Brain microvascular endothelial cell (primary cell): ENCODE data around the gene SSRP1.

ENCODE experiments used
- DNase-seq: peaks from one replicate; pipeline ENCODE4 v3.0.0-alpha.2; 2020
- H3K27ac ChIP-seq: fragments of 250-450 bp; sonication (Bioruptor Pico); 2 replicates; pipeline ENCODE4 v1.5.1; 2020; ENCODE audit warnings: mild to moderate bottlenecking, moderate library complexity
- H3K27me3 ChIP-seq: fragments of 250-450 bp; sonication (Bioruptor Pico); replicated peaks from 2 replicates; pipeline ENCODE4 v1.5.1; 2020; ENCODE audit warnings: mild to moderate bottlenecking
- H3K36me3 ChIP-seq: fragments of 250-450 bp; sonication (Bioruptor Pico); replicated peaks from 2 replicates; pipeline ENCODE4 v1.5.1; 2020; ENCODE audit warnings: mild to moderate bottlenecking
- H3K4me3 ChIP-seq: 2 replicates; pipeline ENCODE4 v1.5.1; 2011; ENCODE audit warnings: low read depth, mild to moderate bottlenecking, control low read depth, low read length, moderate library complexity
- in situ Hi-C: cut with HindIII; loops from 2 replicates; pipeline ENCODE4 v1.10.0; 2017; ENCODE audit warnings: low sequenced_read_pairs, low pct_ligation_motif_present
- TF ChIP-seq, protein P1 (sequence below): IDR thresholded peaks from 2 replicates; pipeline ENCODE4 v1.5.1; 2011; ENCODE audit warnings: low read depth, mild to moderate bottlenecking, moderate library complexity, low read length, control low read depth, inconsistent platforms; ENCODE audit errors: missing control alignments

Gene SSRP1

DNA sequence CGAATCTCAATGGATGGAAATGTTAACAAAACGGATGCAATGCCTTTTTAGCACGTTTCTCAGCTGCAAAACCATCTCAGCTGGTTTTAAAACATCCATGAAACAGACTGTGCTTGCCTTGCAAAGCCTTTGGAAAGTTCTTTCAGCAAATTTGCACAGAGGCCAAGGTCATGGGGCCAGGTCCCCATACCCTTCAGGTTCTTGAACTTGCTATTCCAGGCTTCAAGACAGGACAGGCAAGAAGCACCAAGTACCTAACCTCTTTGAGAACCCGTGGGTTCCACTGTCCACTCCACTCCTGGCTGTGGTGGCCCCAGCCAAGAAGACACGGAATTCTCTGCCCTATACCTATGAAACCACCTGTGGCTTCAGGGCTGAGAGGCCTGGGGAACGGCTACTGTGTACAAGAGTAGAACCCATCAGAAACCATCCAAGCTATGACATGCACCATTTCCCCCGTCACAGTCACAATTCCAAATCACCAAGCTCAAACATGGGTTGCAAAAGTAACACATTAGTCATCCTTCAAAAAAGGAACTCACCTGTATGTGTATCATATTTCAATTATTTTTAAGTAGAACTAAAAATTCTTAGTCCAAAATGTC lies 27.9 kb downstream of the SSRP1 start:
- peaks cover 55% of the 10 kb centered on the region for H3K36me3 ChIP-seq
- TF ChIP-seq, protein P1, sequence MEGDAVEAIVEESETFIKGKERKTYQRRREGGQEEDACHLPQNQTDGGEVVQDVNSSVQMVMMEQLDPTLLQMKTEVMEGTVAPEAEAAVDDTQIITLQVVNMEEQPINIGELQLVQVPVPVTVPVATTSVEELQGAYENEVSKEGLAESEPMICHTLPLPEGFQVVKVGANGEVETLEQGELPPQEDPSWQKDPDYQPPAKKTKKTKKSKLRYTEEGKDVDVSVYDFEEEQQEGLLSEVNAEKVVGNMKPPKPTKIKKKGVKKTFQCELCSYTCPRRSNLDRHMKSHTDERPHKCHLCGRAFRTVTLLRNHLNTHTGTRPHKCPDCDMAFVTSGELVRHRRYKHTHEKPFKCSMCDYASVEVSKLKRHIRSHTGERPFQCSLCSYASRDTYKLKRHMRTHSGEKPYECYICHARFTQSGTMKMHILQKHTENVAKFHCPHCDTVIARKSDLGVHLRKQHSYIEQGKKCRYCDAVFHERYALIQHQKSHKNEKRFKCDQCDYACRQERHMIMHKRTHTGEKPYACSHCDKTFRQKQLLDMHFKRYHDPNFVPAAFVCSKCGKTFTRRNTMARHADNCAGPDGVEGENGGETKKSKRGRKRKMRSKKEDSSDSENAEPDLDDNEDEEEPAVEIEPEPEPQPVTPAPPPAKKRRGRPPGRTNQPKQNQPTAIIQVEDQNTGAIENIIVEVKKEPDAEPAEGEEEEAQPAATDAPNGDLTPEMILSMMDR, result no peak
- in situ Hi-C loops, result no loop called here
- no peak overlapping the region for H3K27ac ChIP-seq
- no peaks in the 10 kb centered on the region for H3K27me3 ChIP-seq
- no peak for DNase-seq
- H3K4me3 ChIP-seq, result no peak overlapping the region

GRCh38 chr11:57306940-57307565 lies 28.6 kb downstream of the SSRP1 start:
- H3K27ac ChIP-seq, result no peak overlapping the region
- peaks cover 55% of the 10 kb centered on the region for H3K36me3 ChIP-seq
- no peak for DNase-seq
- H3K4me3 ChIP-seq, result no peak overlapping the region
- in situ Hi-C loops, result no loop called here
- TF ChIP-seq, protein P1, result no peak
- no peaks in the 10 kb centered on the region for H3K27me3 ChIP-seq

DNA sequence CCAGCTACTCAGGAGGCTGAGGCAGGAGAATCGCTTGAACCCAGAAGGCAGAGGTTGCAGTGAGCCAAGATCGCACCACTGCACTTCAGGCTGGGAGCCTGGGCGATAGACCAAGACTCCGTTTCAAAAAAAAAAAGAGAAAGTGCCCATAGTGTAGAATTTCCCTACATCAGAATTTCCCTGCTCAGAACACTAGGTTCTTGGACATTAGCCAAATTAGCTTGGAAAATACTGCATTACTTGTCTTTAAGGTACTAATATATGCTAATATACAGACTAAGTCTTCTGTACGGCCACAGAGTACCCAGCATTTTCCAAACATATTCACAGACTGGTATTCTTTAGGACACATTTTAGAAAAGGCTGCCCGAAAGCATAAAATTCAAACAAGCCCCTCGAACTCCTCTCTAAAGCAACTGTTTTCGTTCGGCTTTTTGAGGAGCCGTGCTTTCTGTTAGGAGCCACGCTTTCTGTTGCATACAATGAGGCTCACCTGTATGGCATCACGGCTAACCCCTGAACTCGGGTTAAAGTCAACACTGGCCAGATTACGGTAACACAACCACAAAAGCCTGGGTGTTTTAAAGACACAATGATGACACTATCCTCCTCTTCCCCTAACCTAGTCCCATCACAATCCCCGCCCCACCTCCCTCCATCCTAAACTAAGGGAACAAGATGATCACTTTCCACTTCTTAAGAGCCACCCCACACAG lies 29.4 kb downstream of the SSRP1 start:
- H3K27me3 ChIP-seq, result no peaks in the 10 kb centered on the region
- TF ChIP-seq, protein P1, result no peak
- no peak overlapping the region for H3K27ac ChIP-seq
- no peak for DNase-seq
- in situ Hi-C loops, result no loop called here
- H3K4me3 ChIP-seq, result no peak overlapping the region
- H3K36me3 ChIP-seq, result peaks cover 59% of the 10 kb centered on the region

GRCh38 chr11:57305523-57305922 lies 30.2 kb downstream of the SSRP1 start:
- in situ Hi-C loops, result no loop called here
- Histone ChIP-seq H3K4me3 (no peak overlapping the region), H3K27me3 (no peaks in the 10 kb centered on the region), H3K36me3 (peaks cover 66% of the 10 kb centered on the region), H3K27ac (no peak overlapping the region)
- DNase-seq, result no peak
- TF ChIP-seq, protein P1, result no peak

DNA sequence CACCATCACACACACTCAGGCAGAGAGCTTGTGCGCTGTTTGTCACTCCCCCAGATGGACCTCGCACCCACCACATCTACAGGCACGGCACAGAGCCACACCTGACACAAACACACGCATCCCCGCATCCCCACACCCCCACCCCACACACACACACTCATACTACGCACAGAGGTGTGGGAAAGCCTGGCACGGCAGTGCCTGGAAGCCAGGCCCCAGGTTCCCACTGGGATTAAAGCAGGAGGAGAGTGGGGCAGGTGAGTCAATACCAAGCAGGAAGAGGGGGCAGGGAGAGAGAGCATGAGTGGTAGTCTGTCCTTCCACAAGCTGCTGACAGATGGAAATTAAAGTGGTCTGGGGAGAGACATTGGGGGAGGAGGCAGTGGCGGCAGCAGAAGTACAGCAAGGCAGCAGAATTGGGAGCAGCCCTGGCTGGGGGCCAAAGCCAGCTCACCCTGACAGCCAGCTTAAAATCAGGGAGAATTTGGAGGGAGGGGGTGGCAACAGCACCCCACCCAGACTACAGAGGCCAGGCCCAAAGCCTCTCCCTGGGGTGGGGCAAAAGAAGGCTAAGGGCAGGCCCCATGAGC lies 31.6 kb downstream of the SSRP1 start:
- in situ Hi-C loops, result no loop called here
- Histone ChIP-seq H3K36me3 (peaks cover 66% of the 10 kb centered on the region), H3K27me3 (no peaks in the 10 kb centered on the region), H3K4me3 (no peak overlapping the region), H3K27ac (no peak overlapping the region)
- TF ChIP-seq, protein P1, result no peak
- DNase-seq, result no peak
